Naive thymus-derived CD8-positive, alpha-beta T cell (primary cell): ENCODE results near the gene GLO1. TPM values are rescaled to one million over a fixed set of nuclear protein-coding genes. Genes with fewer than 3 reads are reported as not detected.

ENCODE experiments used
- ATAC-seq, 2 donors: fragments of 150-1000 bp; cut with Tn5 transposase in 1 of 2; sonication (Bioruptor Pico), chemical (Tn5 transposase) in 1 of 2; 1 replicate in 1 of 2; 2 replicates in 1 of 2; pipeline ENCODE4 v1.10.0; 2021; ENCODE audit warnings: mild to moderate bottlenecking in 2 of 2, moderate library complexity in 2 of 2
- POLR2A ChIA-PET: fragments of 350-600 bp; sonication (Branson Sonifier 250); formaldehyde crosslinking; loops from one replicate; lab custom pipeline; 2021; ENCODE audit warnings: antibody characterized with exemption; lab: Charles Lee
- DNase-seq, 10 donors: peaks; one replicate each; pipeline versions ENCODE4 v3.0.0 to v3.0.0-alpha.2; 2020 to 2022
- H3K27ac Mint-ChIP-seq, 10 donors: one replicate each; pipeline ENCODE4 v1.8.0; 2020 to 2022; ENCODE audit warnings: mild to moderate bottlenecking in 10 of 10, mixed read lengths in 10 of 10, moderate library complexity in 4 of 10, inconsistent platforms in 1 of 10
- H3K27me3 Mint-ChIP-seq, 5 donors: one replicate each; pipeline ENCODE4 v1.8.0; 2021 to 2022; ENCODE audit warnings: mixed read lengths in 5 of 5
- H3K36me3 Mint-ChIP-seq, 3 donors: one replicate each; pipeline ENCODE4 v1.8.0; 2020 to 2022; ENCODE audit warnings: mixed read lengths in 3 of 3, mild to moderate bottlenecking in 2 of 3, inconsistent platforms in 1 of 3
- H3K4me1 Mint-ChIP-seq, 4 donors: one replicate each; pipeline ENCODE4 v1.8.0; 2021 to 2022; ENCODE audit warnings: mixed read lengths in 4 of 4
- H3K4me3 Mint-ChIP-seq, 10 donors: one replicate each; pipeline ENCODE4 v1.8.0; 2020 to 2022; ENCODE audit warnings: mild to moderate bottlenecking in 10 of 10, mixed read lengths in 10 of 10, moderate library complexity in 6 of 10, inconsistent platforms in 1 of 10
- H3K9me3 Mint-ChIP-seq, 9 donors: one replicate each; pipeline ENCODE4 v1.8.0; 2020 to 2022; ENCODE audit warnings: mixed read lengths in 9 of 9, mild to moderate bottlenecking in 3 of 9, inconsistent platforms in 1 of 9, moderate library complexity in 1 of 9
- polyA plus RNA-seq, 3 donors: library from polyadenylated mRNA; unstranded; fragments of 300-500 nt; fragmentation: Illumina TruSeq; gene quantifications; one replicate each; pipeline ENCODE4 v1.2.3, GENCODE V29; 2021
- total RNA-seq, 8 experiments: library from RNA in 2 of 8; stranded (reverse) in 2 of 8; gene quantifications; one replicate each; pipeline ENCODE4 v1.2.3 and lab custom pipeline; 2021 to 2026

The GLO1 gene
- total and polyA plus RNA-seq, 5 experiments from 2014 or later, result 30.7 to 103 (median 74.1) TPM

- POLR2A ChIA-PET, result no interaction called here
Measured at GRCh38 chr6:38681850-38682249, 21.1 kb downstream of the GLO1 start.

DNA sequence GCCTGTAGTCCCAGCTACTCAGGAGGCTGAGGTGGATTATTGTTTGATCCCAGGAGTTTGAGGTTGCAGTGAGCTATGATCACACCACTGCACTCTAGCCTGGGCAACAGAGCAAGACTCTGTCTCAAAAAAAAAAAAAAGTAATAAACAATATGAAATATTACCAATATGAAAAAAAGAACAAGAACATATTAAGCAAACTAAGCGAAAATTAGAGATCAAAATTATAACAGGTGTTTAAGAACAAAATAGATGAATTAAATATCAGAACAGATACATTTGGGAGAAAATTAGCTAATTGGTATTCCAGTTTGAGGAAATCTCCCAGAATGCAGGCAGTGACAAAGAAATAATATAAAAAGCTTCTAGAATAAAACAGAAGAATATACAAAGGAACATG lies 23.3 kb downstream of the GLO1 start:
- peaks cover 13 to 78% (median 38%) of the 10 kb centered on the region in 3 donors for H3K36me3 Mint-ChIP-seq
- no peak overlapping the region for H3K27ac Mint-ChIP-seq
- H3K4me1 Mint-ChIP-seq, result peaks cover 0 to 23% (median 1%) of the 10 kb centered on the region in 4 donors
- no peaks in the 10 kb centered on the region for H3K9me3 Mint-ChIP-seq
- POLR2A ChIA-PET, result interaction anchor here (1.1 kb wide), 1 partner anchor 23 kb away, joined by 3 read pairs; the partner anchor contains the start of gene GLO1
- no peak for ATAC-seq
- no peaks in the 10 kb centered on the region for H3K27me3 Mint-ChIP-seq
- DNase-seq, result no peak
- no peak overlapping the region for H3K4me3 Mint-ChIP-seq

More at GRCh38 chr6:38681850-38682249, 21.1 kb downstream of the GLO1 start:
- H3K27ac Mint-ChIP-seq, result no peak overlapping the region
- H3K4me1 Mint-ChIP-seq, result peaks cover 0 to 24% (median 5%) of the 10 kb centered on the region in 4 donors
- H3K9me3 Mint-ChIP-seq, result no peaks in the 10 kb centered on the region
- no peak overlapping the region for H3K4me3 Mint-ChIP-seq
- peaks cover 3 to 71% (median 17%) of the 10 kb centered on the region in 3 donors for H3K36me3 Mint-ChIP-seq
- DNase-seq (no peak), ATAC-seq (no peak)
- H3K27me3 Mint-ChIP-seq, result no peaks in the 10 kb centered on the region

GRCh38 chr6:38678178-38678760 lies 24.7 kb downstream of the GLO1 start:
- POLR2A ChIA-PET, result no interaction called here
- Mint-ChIP-seq H3K4me1 (peaks cover 5 to 31% (median 9%) of the 10 kb centered on the region in 4 donors), H3K36me3 (peaks cover 13 to 69% (median 36%) of the 10 kb centered on the region in 3 donors), H3K27ac (peak overlapping the region in 6 of 10 donors; percentile 13 to 73 (median 36)), H3K9me3 (peaks cover 0 to 2% (median 0%) of the 10 kb centered on the region in 9 donors), H3K27me3 (no peaks in the 10 kb centered on the region), H3K4me3 (no peak overlapping the region)
- ATAC-seq (no peak), DNase-seq (no peak)

DNA sequence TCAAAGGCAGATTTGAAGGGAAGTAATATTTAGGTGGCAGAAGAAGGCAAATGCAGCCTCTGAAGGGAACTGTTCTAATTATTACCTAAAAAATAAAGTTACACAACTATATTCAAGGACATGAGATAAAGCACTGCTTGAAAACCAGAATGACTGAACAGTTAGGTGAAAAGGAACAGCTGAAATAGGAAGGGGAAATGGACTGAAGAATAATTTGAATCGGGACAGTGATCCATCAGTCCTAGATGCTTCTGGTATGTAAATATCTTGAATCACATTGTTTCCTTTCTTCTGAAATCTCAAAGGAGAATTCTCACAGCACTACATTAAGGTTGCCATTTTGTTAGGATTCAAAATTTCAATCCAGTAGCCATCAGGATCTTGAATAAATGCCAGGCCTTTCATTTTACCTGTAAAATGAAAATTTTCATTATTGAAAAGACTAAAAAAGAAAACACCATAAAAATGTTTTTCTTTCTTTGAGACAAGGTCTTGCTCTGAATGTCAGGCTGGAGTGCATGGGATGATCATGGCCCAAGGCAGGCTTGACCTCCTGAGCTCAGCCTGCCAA lies 25.9 kb downstream of the GLO1 start:
- H3K9me3 Mint-ChIP-seq, result peaks cover 0 to 2% (median 0%) of the 10 kb centered on the region in 9 donors
- POLR2A ChIA-PET, result no interaction called here
- no peak overlapping the region for H3K4me3 Mint-ChIP-seq
- H3K27ac Mint-ChIP-seq, result peak overlapping the region in 5 of 10 donors; percentile 8 to 74 (median 22)
- H3K36me3 Mint-ChIP-seq, result peaks cover 13 to 59% (median 34%) of the 10 kb centered on the region in 3 donors
- no peaks in the 10 kb centered on the region for H3K27me3 Mint-ChIP-seq
- ATAC-seq (no peak), DNase-seq (no peak)
- H3K4me1 Mint-ChIP-seq, result peaks cover 5 to 38% (median 10%) of the 10 kb centered on the region in 4 donors

GRCh38 chr6:38676236-38676973 lies 26.5 kb downstream of the GLO1 start:
- no peak for ATAC-seq
- peak overlapping the region in 4 of 10 donors; percentile 8 to 74 (median 26) for H3K27ac Mint-ChIP-seq
- POLR2A ChIA-PET, result no interaction called here
- peaks cover 13 to 52% (median 27%) of the 10 kb centered on the region in 3 donors for H3K36me3 Mint-ChIP-seq
- peak overlapping the region in 1 of 10 donors; percentile 45 for H3K4me3 Mint-ChIP-seq
- peaks cover 0 to 2% (median 0%) of the 10 kb centered on the region in 9 donors for H3K9me3 Mint-ChIP-seq
- DNase-seq, result no peak
- H3K27me3 Mint-ChIP-seq, result no peaks in the 10 kb centered on the region
- peaks cover 5 to 40% (median 10%) of the 10 kb centered on the region in 4 donors for H3K4me1 Mint-ChIP-seq

GRCh38 chr6:38673397-38674165 lies 29.4 kb downstream of the GLO1 start:
- H3K27ac Mint-ChIP-seq, result peak overlapping the region in 3 of 10 donors; percentile 5 to 35 (median 5)

GRCh38 chr6:38671885-38672467 lies 31.0 kb downstream of the GLO1 start:
- H3K4me1 Mint-ChIP-seq, result peaks cover 3 to 27% (median 10%) of the 10 kb centered on the region in 4 donors
- peaks cover 12 to 25% (median 24%) of the 10 kb centered on the region in 3 donors for H3K36me3 Mint-ChIP-seq
- peak overlapping the region in 2 of 10 donors; percentile 61 to 66 for H3K27ac Mint-ChIP-seq
- DNase-seq (peak in 5 of 10 donors; percentile 18 to 46 (median 28)), ATAC-seq (peak; percentile 80 to 85)
- peaks cover 0 to 2% (median 0%) of the 10 kb centered on the region in 9 donors for H3K9me3 Mint-ChIP-seq
- no peaks in the 10 kb centered on the region for H3K27me3 Mint-ChIP-seq
- POLR2A ChIA-PET, result no interaction called here
- H3K4me3 Mint-ChIP-seq, result no peak overlapping the region

More at GRCh38 chr6:38673397-38674165, 29.4 kb downstream of the GLO1 start:
- Mint-ChIP-seq H3K27me3 (no peaks in the 10 kb centered on the region), H3K36me3 (peaks cover 13 to 38% (median 27%) of the 10 kb centered on the region in 3 donors), H3K4me1 (peaks cover 5 to 38% (median 10%) of the 10 kb centered on the region in 4 donors), H3K4me3 (peak overlapping the region in 1 of 10 donors; percentile 36), H3K9me3 (peaks cover 0 to 2% (median 0%) of the 10 kb centered on the region in 9 donors)
- ATAC-seq (no peak), DNase-seq (peak in 1 of 10 donors; percentile 1)
- POLR2A ChIA-PET, result no interaction called here

DNA sequence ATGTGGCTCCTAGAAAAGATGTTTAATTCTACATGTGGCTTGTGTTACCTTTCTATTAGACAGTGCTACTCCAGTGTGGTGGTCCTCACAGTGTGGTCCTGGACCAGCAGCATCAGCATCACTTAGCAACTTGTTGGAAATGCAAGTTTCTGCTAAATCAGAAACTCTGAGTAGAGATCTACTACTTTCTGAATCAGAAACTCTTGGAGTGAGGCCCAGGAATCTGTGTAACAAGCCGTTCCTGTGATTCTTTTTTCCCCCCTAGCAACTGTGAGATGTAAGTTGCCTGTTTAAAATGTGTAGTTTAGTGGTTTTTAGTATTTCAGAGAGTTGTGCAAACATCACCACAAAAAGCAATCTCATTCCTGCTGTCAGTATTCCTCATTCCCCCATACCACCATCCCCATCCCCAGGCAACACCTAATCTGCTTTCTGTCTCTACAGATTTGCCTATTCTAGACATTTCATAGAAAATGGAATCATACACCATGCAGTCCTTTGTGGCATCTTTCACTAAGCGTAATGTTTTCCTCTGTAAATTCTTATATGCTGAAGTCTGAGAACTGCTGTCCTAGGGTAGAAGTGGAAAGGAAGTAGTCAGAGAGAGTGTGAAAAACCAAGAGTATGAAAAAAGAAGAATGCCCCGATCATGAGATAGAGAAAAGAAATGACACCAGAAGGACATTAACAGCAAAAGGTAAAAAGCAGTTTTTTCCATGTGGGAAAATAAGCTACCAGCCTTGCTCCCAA lies 44.4 kb downstream of the GLO1 start:
- no peaks in the 10 kb centered on the region for H3K27me3 Mint-ChIP-seq
- peaks cover 0 to 7% (median 0%) of the 10 kb centered on the region in 4 donors for H3K4me1 Mint-ChIP-seq
- POLR2A ChIA-PET, result no interaction called here
- H3K4me3 Mint-ChIP-seq, result no peak overlapping the region
- no peak for ATAC-seq
- H3K36me3 Mint-ChIP-seq, result peaks cover 0 to 10% (median 2%) of the 10 kb centered on the region in 3 donors
- no peak for DNase-seq
- H3K27ac Mint-ChIP-seq, result peak overlapping the region in 1 of 10 donors; percentile 6
- H3K9me3 Mint-ChIP-seq, result no peaks in the 10 kb centered on the region

- DNase-seq, result no peak
- no peak for ATAC-seq
- Mint-ChIP-seq H3K9me3 (no peaks in the 10 kb centered on the region), H3K4me3 (no peak overlapping the region), H3K27me3 (no peaks in the 10 kb centered on the region), H3K36me3 (peaks cover 0 to 10% (median 0%) of the 10 kb centered on the region in 3 donors), H3K4me1 (peaks cover 0 to 7% (median 0%) of the 10 kb centered on the region in 4 donors), H3K27ac (no peak overlapping the region)
- POLR2A ChIA-PET, result no interaction called here
Measured at GRCh38 chr6:38656896-38657295, 46.0 kb downstream of the GLO1 start.

GRCh38 chr6:38654263-38654662 lies 48.7 kb downstream of the GLO1 start:
- POLR2A ChIA-PET, result no interaction called here
- no peak overlapping the region for H3K27ac Mint-ChIP-seq
- peaks cover 0 to 7% (median 0%) of the 10 kb centered on the region in 4 donors for H3K4me1 Mint-ChIP-seq
- no peaks in the 10 kb centered on the region for H3K27me3 Mint-ChIP-seq
- peaks cover 0 to 5% (median 0%) of the 10 kb centered on the region in 9 donors for H3K9me3 Mint-ChIP-seq
- DNase-seq (no peak), ATAC-seq (no peak)
- H3K36me3 Mint-ChIP-seq, result peaks cover 5 to 17% (median 13%) of the 10 kb centered on the region in 3 donors
- H3K4me3 Mint-ChIP-seq, result no peak overlapping the region

DNA sequence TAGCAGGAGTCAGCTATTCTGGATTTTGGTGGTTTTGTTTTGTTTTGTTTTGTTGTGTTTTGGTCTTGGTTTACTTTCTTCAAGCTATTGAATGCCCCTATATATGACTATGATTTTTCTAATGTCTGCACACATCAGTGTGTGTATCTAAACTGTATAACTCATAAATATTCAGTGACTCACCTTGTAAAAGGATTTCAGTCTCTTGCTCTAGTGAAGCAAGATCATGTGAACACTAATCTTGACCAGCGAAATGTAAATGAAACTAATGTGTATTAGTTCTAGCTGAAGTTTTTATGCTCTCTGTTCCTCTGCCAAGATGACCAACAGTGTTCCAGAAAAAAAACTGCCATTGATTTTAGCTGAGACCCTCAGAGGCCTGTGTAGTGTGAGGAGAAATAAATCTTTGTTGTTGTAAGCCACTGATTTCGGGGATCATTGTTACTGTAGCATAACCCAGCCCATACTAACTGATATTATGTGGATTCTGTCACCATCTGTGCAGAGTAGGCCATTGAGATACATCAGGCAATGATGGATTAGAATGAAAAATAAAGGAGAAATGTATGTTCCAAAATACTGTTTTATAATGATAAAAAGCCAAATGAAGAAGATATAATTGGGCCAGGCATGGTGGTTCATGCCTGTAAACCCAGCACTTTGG lies 51.7 kb downstream of the GLO1 start:
- POLR2A ChIA-PET, result no interaction called here
- peaks cover 0 to 1% (median 0%) of the 10 kb centered on the region in 4 donors for H3K4me1 Mint-ChIP-seq
- no peak overlapping the region for H3K4me3 Mint-ChIP-seq
- H3K27ac Mint-ChIP-seq, result no peak overlapping the region
- peaks cover 5 to 17% (median 10%) of the 10 kb centered on the region in 3 donors for H3K36me3 Mint-ChIP-seq
- ATAC-seq, result no peak
- DNase-seq, result no peak
- peaks cover 0 to 5% (median 0%) of the 10 kb centered on the region in 9 donors for H3K9me3 Mint-ChIP-seq
- no peaks in the 10 kb centered on the region for H3K27me3 Mint-ChIP-seq
